ENCODE data around the gene SLC22A13.
"Not testable (repeated sequence)": the region's sequence is repeated elsewhere in the genome, so short reads cannot be mapped to it uniquely, and the experiment has no call there.

SLC22A13 gene

DNA sequence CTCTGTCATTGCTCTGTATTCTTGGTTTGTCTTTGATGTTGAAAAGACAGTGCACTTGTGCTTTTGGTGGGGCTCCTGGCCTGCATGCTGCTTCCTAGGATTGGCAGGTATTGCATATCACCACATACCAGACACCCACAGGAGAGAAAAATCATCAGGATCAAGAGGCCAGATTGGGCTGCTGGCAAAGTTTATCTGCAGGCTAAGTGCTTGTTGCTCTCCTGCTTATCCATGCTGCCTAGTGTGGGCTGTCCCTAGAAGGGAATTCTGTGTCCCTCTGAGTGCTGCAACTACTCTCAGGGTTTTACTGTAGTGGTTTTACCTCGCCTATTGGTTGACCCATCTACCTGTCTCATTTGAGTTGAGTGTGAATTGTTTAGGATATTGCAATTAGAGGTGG, 833 bp upstream of the SLC22A13 start:
- DNase-seq: no peak

DNA sequence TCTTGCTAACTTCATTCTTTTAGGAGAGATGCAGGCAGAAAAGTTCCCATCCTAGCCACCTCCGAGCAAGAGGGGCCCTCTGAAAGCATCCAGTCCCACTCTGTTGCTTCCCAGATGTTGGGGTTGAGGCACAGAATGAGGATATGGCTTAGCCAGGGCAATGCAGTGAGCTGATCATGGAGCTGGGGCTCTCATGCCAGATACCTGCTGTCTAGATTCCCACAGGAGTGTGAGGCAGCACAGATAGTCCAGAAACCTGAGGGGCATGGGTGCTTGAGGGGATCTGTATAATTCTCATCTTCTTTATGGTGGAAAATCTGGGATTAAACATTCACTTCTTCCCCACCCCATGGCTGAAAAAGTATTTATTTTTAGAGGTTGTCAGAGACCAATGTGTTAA, 1.2 kb downstream of the SLC22A13 start:
- DNase-seq: no peak

- DNase-seq: no peak
These were observed 2.0 kb downstream of the SLC22A13 start for GRCh38 chr3:38267662-38268061.

DNA sequence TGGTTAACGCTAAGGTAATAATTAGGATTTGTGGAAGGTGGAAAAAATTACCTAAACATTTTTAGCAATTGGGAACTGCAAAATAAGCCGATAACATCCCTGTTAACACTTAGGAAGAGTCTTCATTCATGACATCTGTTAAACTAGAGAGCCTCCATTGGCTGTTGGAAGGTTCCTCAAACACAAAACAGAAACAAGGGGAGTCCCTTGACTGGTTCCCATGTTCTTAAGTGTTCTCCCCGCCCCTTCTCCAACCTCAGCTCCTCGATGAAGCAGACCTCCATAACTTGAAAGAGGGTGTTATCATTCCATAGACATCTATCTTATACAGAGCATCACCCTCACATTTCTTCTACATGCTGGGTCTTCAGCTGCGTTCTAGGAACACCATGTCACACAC, 2.5 kb downstream of the SLC22A13 start:
- DNase-seq: no peak

GRCh38 chr3:38268522-38268921, 2.9 kb downstream of the SLC22A13 start:
- no peak for DNase-seq

DNA sequence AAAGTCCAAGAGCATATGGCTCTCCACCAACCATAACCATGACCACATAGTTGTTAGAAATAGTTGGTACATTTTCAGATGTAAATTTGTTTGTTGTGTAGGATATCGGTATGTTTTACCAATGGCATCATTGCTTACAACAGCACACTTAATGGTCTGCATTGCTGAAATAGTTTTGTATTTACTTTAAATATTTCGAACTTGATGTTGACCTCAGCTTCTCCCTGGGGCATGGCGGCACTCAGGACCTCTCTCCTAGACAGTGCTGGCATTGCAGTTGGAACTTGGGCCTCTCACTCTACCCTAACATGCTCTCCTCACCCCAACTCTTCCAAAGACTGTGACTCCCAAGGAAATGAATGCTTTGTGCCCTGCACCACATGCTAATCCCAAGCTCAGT, 5.0 kb downstream of the SLC22A13 start:
- DNase-seq: no peak

DNA sequence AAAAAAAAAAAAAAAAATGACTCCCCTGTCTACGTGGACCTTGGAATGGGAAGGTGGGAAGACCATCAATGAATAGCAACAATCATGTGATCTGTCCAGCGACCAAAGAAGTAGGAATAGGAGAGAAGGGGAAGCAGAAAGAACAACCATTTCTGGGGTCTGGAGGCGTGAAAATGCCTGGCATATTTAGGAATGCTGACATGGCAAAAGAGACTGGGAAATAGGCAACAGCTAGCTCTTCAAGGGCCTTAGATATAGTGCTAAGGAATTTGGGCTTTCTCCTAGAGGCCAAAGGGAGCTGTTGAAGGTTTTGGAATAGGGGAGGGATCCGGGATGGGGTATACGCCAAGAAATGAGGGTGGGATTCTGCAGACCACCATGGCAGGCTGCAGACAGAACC, 5.9 kb downstream of the SLC22A13 start:
- DNase-seq: no peak

DNA sequence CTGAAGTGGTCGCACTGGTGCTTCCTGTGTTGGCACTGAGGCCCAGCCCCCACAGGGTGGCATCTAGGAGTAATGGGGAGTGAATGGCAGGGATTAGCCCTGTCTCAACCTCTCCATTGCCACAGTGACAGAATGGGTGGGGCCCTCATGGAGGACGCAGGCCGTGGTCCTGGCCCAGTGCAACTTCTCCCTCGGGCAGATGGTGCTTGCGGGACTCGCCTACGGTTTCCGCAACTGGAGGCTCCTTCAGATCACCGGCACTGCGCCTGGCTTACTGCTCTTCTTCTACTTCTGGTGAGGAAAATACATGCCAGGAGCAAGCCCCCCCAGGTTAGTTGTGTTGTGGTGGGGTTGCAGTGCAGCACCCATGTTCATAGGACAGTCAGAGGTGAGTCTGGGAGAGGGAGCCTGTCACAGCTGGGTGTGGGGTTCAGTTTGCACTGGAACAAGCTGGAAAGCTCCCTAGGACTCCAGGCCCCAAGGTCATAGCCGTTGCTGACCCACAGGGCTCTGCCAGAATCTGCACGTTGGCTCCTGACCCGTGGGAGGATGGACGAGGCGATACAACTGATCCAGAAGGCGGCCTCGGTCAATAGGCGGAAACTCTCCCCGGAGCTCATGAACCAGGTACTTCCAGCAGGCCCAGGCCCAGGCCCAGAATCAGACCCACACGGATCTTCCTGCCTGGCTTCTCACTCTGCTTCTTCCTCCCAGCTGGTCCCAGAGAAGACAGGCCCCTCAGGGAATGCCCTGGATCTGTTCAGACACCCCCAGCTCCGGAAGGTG, 9.4 kb downstream of the SLC22A13 start:
- no peak for DNase-seq

DNA sequence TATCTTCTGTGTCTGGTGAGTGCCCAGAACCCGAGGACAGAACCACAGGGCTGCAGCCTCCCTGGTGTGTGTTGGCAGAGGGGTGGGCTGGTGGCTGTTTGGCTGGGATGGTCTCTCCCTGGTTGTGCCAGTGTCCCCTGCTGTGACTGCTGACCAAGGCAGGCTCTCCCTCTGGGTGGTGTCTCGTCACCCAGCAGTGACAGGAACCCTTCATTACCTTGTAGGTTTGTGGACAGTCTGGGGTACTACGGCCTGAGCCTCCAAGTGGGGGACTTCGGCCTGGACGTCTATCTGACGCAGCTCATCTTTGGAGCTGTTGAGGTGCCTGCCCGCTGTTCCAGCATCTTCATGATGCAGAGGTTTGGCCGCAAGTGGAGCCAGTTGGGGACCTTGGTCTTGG, 10.0 kb downstream of the SLC22A13 start:
- DNase-seq: no peak

GRCh38 chr3:38276081-38276916, 10.7 kb downstream of the SLC22A13 start:
- DNase-seq: no peak

DNA sequence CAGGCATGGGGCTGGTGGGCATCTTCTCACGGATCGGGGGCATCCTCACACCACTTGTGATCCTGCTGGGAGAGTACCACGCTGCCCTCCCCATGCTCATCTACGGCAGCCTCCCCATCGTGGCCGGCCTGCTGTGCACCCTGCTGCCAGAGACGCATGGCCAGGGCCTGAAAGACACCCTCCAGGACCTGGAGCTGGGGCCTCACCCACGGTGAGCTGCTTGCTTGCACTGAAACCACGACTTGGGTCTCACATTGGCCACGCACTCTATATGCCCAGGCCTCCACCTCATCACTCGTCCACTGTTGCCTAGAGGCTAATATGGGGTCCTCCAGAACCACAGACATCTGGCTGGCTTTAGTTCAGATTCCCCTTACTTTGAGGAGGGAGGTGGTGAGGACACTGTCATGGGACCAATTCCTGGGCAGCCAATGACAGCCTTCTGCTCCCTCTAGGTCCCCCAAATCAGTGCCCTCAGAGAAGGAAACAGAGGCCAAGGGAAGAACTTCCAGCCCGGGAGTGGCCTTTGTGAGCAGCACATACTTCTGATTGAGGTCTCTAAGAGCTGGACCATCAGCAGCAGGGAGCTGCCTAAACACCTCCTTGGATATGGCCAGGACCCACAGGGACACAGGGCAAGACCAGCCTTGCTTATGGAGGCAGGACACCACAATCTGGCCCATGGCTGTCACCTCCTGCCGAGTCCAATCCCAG, 11.5 kb downstream of the SLC22A13 start:
- DNase-seq: no peak

GRCh38 chr3:38278841-38279240, 13.2 kb downstream of the SLC22A13 start:
- no peak for DNase-seq

GRCh38 chr3:38281895-38282686, 16.5 kb downstream of the SLC22A13 start, which contains the start of gene SLC22A14:
SLC22A14 (plus strand) TSS chr3:38282294; CDS start chr3:38306027, 23,733 bp downstream.
- no peak for DNase-seq

DNA sequence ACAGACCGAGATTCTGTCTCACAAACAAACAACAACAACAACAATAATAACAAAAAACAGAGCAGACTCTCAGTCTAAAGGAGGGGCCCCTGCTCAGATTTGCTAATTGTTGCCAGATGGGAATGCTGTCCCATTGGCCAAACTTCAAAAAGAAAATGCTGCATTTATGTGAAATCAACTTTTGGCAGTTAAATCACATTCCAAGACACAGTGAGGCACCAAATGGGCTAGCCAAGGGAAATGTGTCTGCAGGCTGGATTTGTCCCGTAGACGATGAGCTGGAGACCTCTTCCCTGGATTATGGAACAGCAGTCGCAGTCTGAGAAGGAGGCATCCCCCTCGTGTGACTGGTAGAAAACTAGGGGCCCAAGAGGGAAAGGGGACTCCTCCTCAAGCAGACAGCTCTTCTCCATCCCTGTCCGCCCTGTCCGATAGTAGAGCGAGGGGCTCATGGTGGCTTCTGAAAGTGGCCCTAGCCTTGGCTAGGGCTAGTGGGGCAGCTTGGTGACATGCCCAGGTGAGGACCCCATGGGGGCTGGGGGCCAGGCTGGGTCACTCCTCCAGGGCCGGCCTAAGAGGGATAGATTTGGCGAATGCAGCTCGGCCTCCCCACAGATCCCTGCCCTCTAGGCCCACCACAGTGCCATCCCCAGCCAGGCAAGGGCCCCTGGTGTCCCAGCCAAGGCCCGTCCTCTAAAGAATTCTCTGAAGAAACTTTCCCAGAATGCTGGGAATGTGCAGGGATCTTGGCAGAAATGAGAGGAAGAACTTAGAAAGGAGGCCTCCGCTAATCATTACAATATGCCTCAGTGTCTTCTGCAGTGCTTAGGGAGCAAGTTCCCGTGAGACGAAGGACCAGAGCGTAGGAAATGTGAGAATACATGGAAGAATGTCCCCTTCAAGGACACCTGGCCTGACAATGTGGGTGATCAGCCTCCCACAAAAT, 18.5 kb downstream of the SLC22A13 start:
- DNase-seq: no peak

DNA sequence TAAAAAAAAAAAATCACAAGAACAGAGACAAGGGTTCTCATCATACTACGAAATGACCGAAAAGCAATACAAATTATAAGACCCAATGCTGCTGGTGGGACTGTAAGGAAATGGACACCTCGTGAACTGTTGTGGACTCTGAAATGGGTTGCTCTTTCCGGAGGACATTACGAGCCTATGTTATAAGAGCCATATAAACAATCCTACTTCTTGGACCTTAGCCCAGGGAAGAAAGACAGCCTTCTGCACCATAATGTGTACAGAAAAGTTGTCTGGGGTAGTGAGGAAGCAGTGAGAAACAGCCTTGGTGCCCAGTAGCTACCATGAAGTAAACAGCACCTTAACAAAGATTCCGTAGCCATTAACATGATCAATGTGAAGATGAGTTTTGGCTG, 19.1 kb downstream of the SLC22A13 start:
- no peak for DNase-seq

DNA sequence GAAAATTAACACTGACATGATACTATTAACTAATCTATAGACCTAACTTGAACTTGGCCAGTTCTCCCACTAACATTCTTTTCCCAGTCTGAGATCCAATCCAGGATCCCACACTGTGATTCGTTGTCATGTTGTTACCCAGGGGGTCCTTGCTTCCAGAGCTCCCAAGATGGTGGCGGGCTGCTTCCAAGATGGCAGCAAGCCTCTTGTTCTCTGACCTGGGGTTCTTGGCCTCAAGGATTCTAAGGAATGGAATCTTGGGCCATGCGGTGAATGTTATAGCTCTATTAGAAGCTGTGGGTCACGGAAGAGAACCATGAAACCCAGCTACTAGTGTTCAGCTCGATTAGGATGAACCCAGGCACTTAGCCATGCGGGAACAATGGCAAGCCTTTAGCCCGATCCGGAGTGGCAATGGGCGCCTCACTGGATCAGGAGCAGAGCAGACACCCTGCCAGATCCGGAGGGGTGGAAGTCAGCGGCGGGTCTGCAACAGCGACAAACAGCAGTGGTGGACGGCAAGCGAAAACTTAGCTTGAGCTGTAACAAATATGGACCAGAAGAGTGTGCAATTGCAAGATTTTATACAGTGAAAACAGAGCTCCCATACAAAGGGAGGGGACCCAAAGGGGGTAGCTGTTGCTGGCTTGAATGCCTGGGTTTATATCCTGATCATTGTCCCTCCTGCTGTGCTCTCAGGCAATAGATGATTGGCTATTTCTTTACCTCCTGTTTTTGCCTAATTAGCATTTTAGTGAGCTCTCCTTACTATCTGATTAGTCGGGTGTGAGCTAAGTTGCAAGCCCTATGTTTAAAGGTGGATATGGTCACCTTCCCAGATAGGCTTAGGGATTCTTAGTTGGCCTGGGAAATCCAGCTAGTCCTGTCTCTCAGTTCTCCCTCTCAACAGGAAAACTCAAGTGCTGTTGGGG, 23.9 kb downstream of the SLC22A13 start:
- DNase-seq: not testable (repeated sequence)

GRCh38 chr3:38297053-38297452, 31.4 kb downstream of the SLC22A13 start:
- DNase-seq: not testable (repeated sequence)

GRCh38 chr3:38297537-38297936, 31.9 kb downstream of the SLC22A13 start:
- no peak for DNase-seq

All from amygdala (tissue), 56 donors.